K562 (cell line): ENCODE data around the gene PTK7. TPM values are rescaled to one million over a fixed set of nuclear protein-coding genes. Genes with fewer than 3 reads are reported as not detected.
A peak's percentile ranks its signal among the peaks of the same experiment; 100 is the strongest.

ENCODE experiments used
- ATAC-seq: fragments of 200-7000 bp; cut with Tn5 transposase; 3 replicates; pipeline ENCODE4 v1.9.1; 2020; ENCODE audit warnings: moderate library complexity
- BruUV-seq: library from RNA; stranded (reverse); fragments of 400-500 nt; replicated peaks from 2 replicates; lab custom pipeline; 2021; lab: Mats Ljungman, UMichigan
- CTCF ChIA-PET: fragments of 300-600 bp; formaldehyde crosslinking; extraction: SDS; loops from one replicate; lab custom pipeline; 2021; ENCODE audit warnings: low intra/inter-chr PET ratio; lab: Yijun Ruan, JAX
- POLR2A ChIA-PET: fragments of 300-600, 350-650 bp; sonication (Branson Sonifier 250); formaldehyde crosslinking; extraction: SDS; loops from one replicate; lab custom pipeline; 2021; ENCODE audit warnings: antibody characterized with exemption, inconsistent platforms; lab: Yijun Ruan, JAX
- DNase-seq, 4 experiments: peaks; one replicate each; pipeline versions ENCODE4 v3.0.0 to v3.0.0-alpha.2; 2011 to 2018; ENCODE audit warnings: low spot score in 3 of 4, mixed read lengths in 3 of 4; ENCODE audit errors: extremely low read depth in 1 of 4
- FAIRE-seq: peaks from 2 replicates; lab custom pipeline; 2011; peaks lifted over from hg19 to GRCh38; lab: Jason Lieb, UNC
- H2AFZ ChIP-seq: 2 replicates; pipeline ENCODE4 v1.6.0; 2011; ENCODE audit warnings: low read depth, low read length, control low read depth, inconsistent platforms
- H3K27ac ChIP-seq: fragments of 200-600 bp; 3 replicates; pipeline ENCODE4 v1.8.0; 2011; ENCODE audit warnings: low read depth, mild to moderate bottlenecking, control low read depth, inconsistent platforms, low read length, moderate library complexity, mixed read lengths; ENCODE audit errors: extremely low read depth
- H3K27me3 ChIP-seq, 2 experiments: fragments of 300-600 bp in 1 of 2; 2 replicates in 1 of 2; 3 replicates in 1 of 2; pipeline versions ENCODE4 v1.6.0 to v1.8.0; 2011; ENCODE audit warnings: inconsistent platforms in 2 of 2, low read length in 2 of 2, mild to moderate bottlenecking in 1 of 2, mixed read lengths in 1 of 2, moderate library complexity in 1 of 2; ENCODE audit not compliant: control insufficient read depth in 2 of 2, insufficient read depth in 2 of 2
- H3K36me3 ChIP-seq: fragments of 300-600 bp; 3 replicates; pipeline ENCODE4 v1.8.0; 2011; ENCODE audit warnings: mild to moderate bottlenecking, low read length, inconsistent platforms; ENCODE audit not compliant: control insufficient read depth, insufficient read depth
- H3K4me1 ChIP-seq, 2 experiments: fragments of 200-600 bp in 1 of 2; replicated peaks in 1 of 2; 2 replicates in 1 of 2; 3 replicates in 1 of 2; pipeline versions ENCODE4 v1.5.1 to v1.8.0; 2011; ENCODE audit warnings: inconsistent platforms in 2 of 2, low read length in 2 of 2, mild to moderate bottlenecking in 1 of 2, mixed read lengths in 1 of 2, moderate library complexity in 1 of 2; ENCODE audit not compliant: control insufficient read depth in 2 of 2, insufficient read depth in 2 of 2
- H3K4me2 ChIP-seq: 2 replicates; pipeline ENCODE4 v1.6.1; 2011; ENCODE audit warnings: low read length, control low read depth, inconsistent platforms, mixed read lengths; ENCODE audit not compliant: insufficient read depth
- H3K4me3 ChIP-seq: fragments of 200-600 bp; sonication (generic), shearing (Covaris generic); 2 replicates; pipeline ENCODE4 v1.5.1; 2016; ENCODE audit warnings: control low read depth, inconsistent platforms
- H3K79me2 ChIP-seq: fragments of 200-600 bp; 3 replicates; pipeline ENCODE4 v1.8.0; 2011; ENCODE audit warnings: low read length, inconsistent platforms; ENCODE audit not compliant: control insufficient read depth, insufficient read depth
- H3K9ac ChIP-seq, 2 experiments: 2 replicates each; pipeline versions ENCODE4 v1.6.0 to v1.6.1; 2011; ENCODE audit warnings: low read depth in 2 of 2, low read length in 2 of 2, control low read depth in 1 of 2, inconsistent platforms in 1 of 2, mild to moderate bottlenecking in 1 of 2, mixed read lengths in 1 of 2; ENCODE audit not compliant: insufficient read depth in 1 of 2
- H3K9me1 ChIP-seq: one replicate; pipeline ENCODE4 v1.6.0; 2011; ENCODE audit warnings: inconsistent platforms, mild to moderate bottlenecking, low read length, moderate library complexity; ENCODE audit not compliant: control insufficient read depth, insufficient read depth
- H3K9me3 ChIP-seq: replicated peaks from 2 replicates; pipeline ENCODE4 v1.5.1; 2011; ENCODE audit warnings: low read depth, low read length, inconsistent platforms; ENCODE audit not compliant: control insufficient read depth, insufficient read depth
- H4K20me1 ChIP-seq: replicated peaks from 2 replicates; pipeline ENCODE4 v1.6.1; 2011; ENCODE audit warnings: low read length, inconsistent platforms, mixed read lengths; ENCODE audit not compliant: control insufficient read depth, insufficient read depth
- ATF7 ChIP-seq: fragments of 450-650 bp; IDR thresholded peaks from 2 replicates; pipeline ENCODE4 v1.7.1; 2014; ENCODE audit warnings: mild to moderate bottlenecking, moderate library complexity
- CHD4 ChIP-seq: fragments of 200-600 bp; sonication (generic); IDR thresholded peaks from 3 replicates; pipeline ENCODE4 v1.6.1; 2012; ENCODE audit warnings: low read depth, mild to moderate bottlenecking, mixed read lengths, low read length, inconsistent platforms; ENCODE audit not compliant: insufficient read depth, insufficient replicate concordance, poor library complexity, severe bottlenecking
- FOXK1 ChIP-seq: sonication (generic); formaldehyde crosslinking; IDR thresholded peaks from 2 replicates; pipeline ENCODE4 v1.8.0; 2022; ENCODE audit warnings: missing genetic modification reagents, mild to moderate bottlenecking, borderline replicate concordance
- IFI16 ChIP-seq: fragments of 250-450 bp; sonication (Bioruptor Pico); IDR thresholded peaks from 2 replicates; pipeline ENCODE4 v2.1.2; 2022; ENCODE audit warnings: mild to moderate bottlenecking, inconsistent platforms
- IRF2 ChIP-seq: sonication (generic); formaldehyde crosslinking; IDR thresholded peaks from 2 replicates; pipeline ENCODE4 v1.8.1; 2022; ENCODE audit warnings: mild to moderate bottlenecking, missing genetic modification reagents
- JUN ChIP-seq, 2 experiments: sonication (generic) in 1 of 2; formaldehyde crosslinking in 1 of 2; IDR thresholded peaks; 2 replicates each; pipeline versions ENCODE4 v1.6.1 to v1.8.0; 2012 to 2022; ENCODE audit warnings: borderline replicate concordance in 2 of 2, mild to moderate bottlenecking in 2 of 2, improper control_type of control experiment in 1 of 2, low read depth in 1 of 2, low read length in 1 of 2, missing genetic modification reagents in 1 of 2
- JUND ChIP-seq, 2 experiments: IDR thresholded peaks; 2 replicates in 1 of 2; 3 replicates in 1 of 2; pipeline ENCODE4 v1.6.1; 2011; ENCODE audit warnings: borderline replicate concordance in 2 of 2, low read depth in 2 of 2, low read length in 2 of 2, improper control_type of control experiment in 1 of 2, missing biosample characterization in 1 of 2, missing genetic modification characterization in 1 of 2, missing genetic modification reagents in 1 of 2
- KAT7 ChIP-seq: sonication (generic); formaldehyde crosslinking; IDR thresholded peaks from 2 replicates; pipeline ENCODE4 v1.8.0; 2022; ENCODE audit warnings: missing genetic modification reagents, mild to moderate bottlenecking, borderline replicate concordance
- NCOA1 ChIP-seq: fragments of 450-650 bp; IDR thresholded peaks from 2 replicates; pipeline ENCODE4 v1.6.1; 2016; ENCODE audit warnings: low read depth
- NFIX ChIP-seq: fragments of 250-450 bp; sonication (Bioruptor Pico); IDR thresholded peaks from 2 replicates; pipeline ENCODE4 v1.4.0; 2020; ENCODE audit warnings: low read depth, mild to moderate bottlenecking, moderate library complexity
- ZEB2 ChIP-seq: fragments of 450-650 bp; IDR thresholded peaks from 2 replicates; pipeline ENCODE4 v1.6.1; 2016
- WGBS: fragments of 100-300 bp; shearing (Covaris generic); methylation state at CpG from one replicate; pipeline ENCODE4 v1.1.6; 2016; ENCODE audit warnings: low coverage, mixed read lengths; ENCODE audit not compliant: insufficient coverage; ENCODE audit errors: missing lambda C conversion rate; 5-methylcytosine and 5-hydroxymethylcytosine counted together
- in situ Hi-C: fragments of 300-500 bp; cut with MboI; formaldehyde crosslinking; loops from 4 replicates; pipeline ENCODE4 v1.15.0; 2018; ENCODE audit warnings: inconsistent platforms, mixed read lengths
- intact Hi-C: fragments of 100-400 bp; cut with micrococcal nuclease; formaldehyde crosslinking; loops from 2 replicates; pipeline ENCODE4 v1.14.2; 2022
- polyA plus RNA-seq, 8 experiments: library from polyadenylated mRNA; depleted of rRNA in 4 of 8; stranded (reverse) in 5 of 8; unstranded in 3 of 8; fragments of >200 nt; fragmentation: Nextera tagmentation in 2 of 8; fragmentation: Illumina TruSeq in 1 of 8; extraction: Ambion mirVana in 2 of 8; extraction: Trizol in 1 of 8; gene quantifications; 2 replicates each; pipeline versions ENCODE4 v1.2.1 to v1.2.3, GENCODE V29; 2011 to 2014; ENCODE audit warnings: inconsistent platforms in 1 of 8, missing spikeins in 1 of 8
- total RNA-seq, 7 experiments: library from RNA; depleted of rRNA in 6 of 7; stranded (reverse); fragments of >200 nt in 6 of 7; fragmentation: Illumina TruSeq in 2 of 7; extraction: Trizol in 2 of 7; gene quantifications; 2 replicates each; pipeline versions ENCODE4 v1.2.1 to v1.2.3, GENCODE V29; 2011 to 2021; ENCODE audit warnings: low replicate concordance in 1 of 7
- TF ChIP-seq, protein P1 (sequence below), 2 experiments: fragments of 250-450 bp in 1 of 2; fragments of 450-650 bp in 1 of 2; sonication (Bioruptor Pico) in 1 of 2; IDR thresholded peaks; 2 replicates each; pipeline versions ENCODE4 v1.6.1 to v1.8.0; 2016 to 2021; ENCODE audit warnings: mild to moderate bottlenecking in 2 of 2, moderate library complexity in 2 of 2, missing compliant biosample characterization in 1 of 2, missing genetic modification characterization in 1 of 2
- TF ChIP-seq, protein P2 (sequence below): sonication (generic); formaldehyde crosslinking; IDR thresholded peaks from 2 replicates; pipeline ENCODE4 v1.8.0; 2022; ENCODE audit warnings: missing genetic modification reagents, mild to moderate bottlenecking, borderline replicate concordance

Gene PTK7
- total and polyA plus RNA-seq, 9 of the 15 experiments (the other 6 are each of a cell fraction or from before 2014, with no cell fraction given), result 0.20 to 6.8 (median 4.2) TPM

DNA sequence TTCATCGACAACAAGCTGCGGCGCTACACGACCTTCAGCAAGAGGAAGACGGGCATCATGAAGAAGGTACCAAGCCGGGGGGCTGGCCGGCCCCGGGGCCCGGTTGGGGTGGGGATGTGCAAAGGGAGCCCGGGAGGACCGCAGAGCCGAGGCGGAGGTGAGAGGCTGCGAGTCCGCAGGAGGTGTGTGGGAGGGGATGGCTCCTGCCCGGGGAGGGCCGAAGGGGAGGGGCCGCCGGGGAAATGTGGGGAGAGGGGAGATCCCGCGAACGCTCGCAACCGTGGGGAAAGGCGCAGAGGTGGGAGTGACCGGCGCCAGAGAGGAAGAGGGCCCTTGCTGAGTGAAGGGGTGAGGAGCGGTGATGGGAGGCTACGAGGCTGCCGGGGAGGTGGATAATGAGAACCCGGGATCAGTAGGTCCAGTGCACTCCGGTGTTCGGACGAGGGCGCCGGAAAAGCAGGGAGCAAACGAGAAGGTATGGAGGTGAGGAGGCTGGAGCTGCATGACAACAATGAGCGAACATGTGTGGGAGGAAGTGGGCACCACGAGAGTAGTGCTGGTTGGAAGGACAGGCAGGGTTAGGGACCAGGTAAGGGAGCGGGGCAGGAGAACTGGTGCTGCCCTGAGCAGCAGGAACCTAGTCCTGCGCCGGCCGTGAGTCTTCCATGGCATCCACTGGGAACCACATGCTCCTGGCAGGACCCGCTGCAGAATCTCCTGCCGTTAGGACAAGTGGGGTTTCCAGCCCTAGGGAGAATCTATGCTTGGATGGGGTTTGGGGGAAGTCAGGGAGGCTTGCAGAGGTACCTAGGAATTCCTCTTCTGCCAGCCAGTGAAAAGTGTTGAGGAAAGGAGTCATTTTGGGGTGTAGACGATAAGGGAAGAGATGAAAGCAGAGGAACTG is 96.2 kb downstream of the PTK7 start (continued):
- TF ChIP-seq, protein P1, sequence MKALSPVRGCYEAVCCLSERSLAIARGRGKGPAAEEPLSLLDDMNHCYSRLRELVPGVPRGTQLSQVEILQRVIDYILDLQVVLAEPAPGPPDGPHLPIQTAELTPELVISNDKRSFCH (CRISPR knock-in tag; IDR thresholded peaks at IDR 0.05), result no peak
- TF ChIP-seq, protein P1 (tag; IDR thresholded peaks at IDR 0.05), result no peak
- no peak; the same call in 1 of the 2 replicates for TF ChIP-seq NCOA1
- no peak for TF ChIP-seq NFIX

- H3K9ac ChIP-seq, result peak overlapping the region; percentile 82 to 90; a peak in 3 of 4 replicates
- POLR2A ChIA-PET, result interaction anchor here (0.5 to 5.5 kb wide), 33 partner anchors 8 to 905 kb away, joined by 3 to 40 read pairs (median 4); partner anchors contain the start of genes CUL9, DNPH1, KLC4 and MRPL2
- H3K4me3 ChIP-seq, result peak overlapping the region; percentile 83
- DNase-seq, result peak in 1 of 4 experiments; percentile 31
- CTCF ChIA-PET, result interaction anchor here (0.6 kb wide), 1 partner anchor 314 kb away, joined by 3 read pairs; no protein-coding TSS in a partner anchor
- no peak for ATAC-seq
- peaks cover 30 to 45% of the 10 kb centered on the region in 2 experiments for H3K4me1 ChIP-seq
- H3K27me3 ChIP-seq, result no peaks in the 10 kb centered on the region
- H3K9me1 ChIP-seq, result peaks cover 6% of the 10 kb centered on the region
- H2AFZ ChIP-seq, result no peak overlapping the region
- in situ Hi-C loops, result no loop called here
- peaks cover 32% of the 10 kb centered on the region for H4K20me1 ChIP-seq
- peak overlapping the region; percentile 27 for H3K27ac ChIP-seq
- H3K36me3 ChIP-seq, result peaks cover 46% of the 10 kb centered on the region
- H3K9me3 ChIP-seq, result no peaks in the 10 kb centered on the region
- no peak for FAIRE-seq
- 50% methylated on average over 10 of the region's 11 CpGs for WGBS
- peaks cover 41% of the 10 kb centered on the region for H3K79me2 ChIP-seq
- peak overlapping the region; percentile 99 for H3K4me2 ChIP-seq
- intact Hi-C loops, result loop anchor here (5.0 kb wide), 2 partner anchors 74 to 194 kb away; partner anchors contain the start of gene ZNF318
- no TSS peak for BruUV-seq
- TF ChIP-seq JUN (IDR thresholded peaks at IDR 0.05; ENCODE audit: borderline replicate concordance, low read depth, low read length), result peak; percentile 40; the same call in 1 of the 2 replicates
- no peak for TF ChIP-seq JUN (CRISPR knock-in tag; IDR thresholded peaks at IDR 0.05; ENCODE audit: borderline replicate concordance)
- TF ChIP-seq IFI16 (CRISPR knock-in tag), result no peak
- TF ChIP-seq KAT7 (CRISPR knock-in tag), result peak; percentile 21; the same call in 1 of the 2 replicates
- peak; percentile 33; the same call in 1 of the 2 replicates for TF ChIP-seq JUND (IDR thresholded peaks at IDR 0.05; ENCODE audit: borderline replicate concordance, low read depth, low read length)
- TF ChIP-seq JUND (tag; IDR thresholded peaks at IDR 0.05; ENCODE audit: borderline replicate concordance, low read depth, low read length), result no peak; the same call in 2 of the 3 replicates
- peak; percentile 74 for TF ChIP-seq ATF7
- TF ChIP-seq FOXK1 (CRISPR knock-in tag), result 0 out of 2 replicates have a peak, but pooled peaks have one; percentile 34
- 0 out of 2 replicates have a peak, but pooled peaks have one; percentile 69 for TF ChIP-seq IRF2
- TF ChIP-seq ZEB2, result 0 out of 2 replicates have a peak, but pooled peaks have one; percentile 38
- TF ChIP-seq CHD4, result no peak
- TF ChIP-seq, protein P2, sequence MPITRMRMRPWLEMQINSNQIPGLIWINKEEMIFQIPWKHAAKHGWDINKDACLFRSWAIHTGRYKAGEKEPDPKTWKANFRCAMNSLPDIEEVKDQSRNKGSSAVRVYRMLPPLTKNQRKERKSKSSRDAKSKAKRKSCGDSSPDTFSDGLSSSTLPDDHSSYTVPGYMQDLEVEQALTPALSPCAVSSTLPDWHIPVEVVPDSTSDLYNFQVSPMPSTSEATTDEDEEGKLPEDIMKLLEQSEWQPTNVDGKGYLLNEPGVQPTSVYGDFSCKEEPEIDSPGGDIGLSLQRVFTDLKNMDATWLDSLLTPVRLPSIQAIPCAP (CRISPR knock-in tag), result no peak
Observed at GRCh38 chr6:43173591-43174262, 97.6 kb downstream of the PTK7 start.
